Stimulated activated CD4-positive, alpha-beta T cell treated with anti-CD3 and anti-CD28 coated beads, Interleukin-2, amount 100 ng/mL, for 4 hours (primary cell): ENCODE data around the gene SRD5A3.

Experiments used
- DNase-seq: peaks from one replicate; pipeline ENCODE4 v3.0.0-alpha.2; 2020; ENCODE audit warnings: low read depth

Gene SRD5A3

DNA sequence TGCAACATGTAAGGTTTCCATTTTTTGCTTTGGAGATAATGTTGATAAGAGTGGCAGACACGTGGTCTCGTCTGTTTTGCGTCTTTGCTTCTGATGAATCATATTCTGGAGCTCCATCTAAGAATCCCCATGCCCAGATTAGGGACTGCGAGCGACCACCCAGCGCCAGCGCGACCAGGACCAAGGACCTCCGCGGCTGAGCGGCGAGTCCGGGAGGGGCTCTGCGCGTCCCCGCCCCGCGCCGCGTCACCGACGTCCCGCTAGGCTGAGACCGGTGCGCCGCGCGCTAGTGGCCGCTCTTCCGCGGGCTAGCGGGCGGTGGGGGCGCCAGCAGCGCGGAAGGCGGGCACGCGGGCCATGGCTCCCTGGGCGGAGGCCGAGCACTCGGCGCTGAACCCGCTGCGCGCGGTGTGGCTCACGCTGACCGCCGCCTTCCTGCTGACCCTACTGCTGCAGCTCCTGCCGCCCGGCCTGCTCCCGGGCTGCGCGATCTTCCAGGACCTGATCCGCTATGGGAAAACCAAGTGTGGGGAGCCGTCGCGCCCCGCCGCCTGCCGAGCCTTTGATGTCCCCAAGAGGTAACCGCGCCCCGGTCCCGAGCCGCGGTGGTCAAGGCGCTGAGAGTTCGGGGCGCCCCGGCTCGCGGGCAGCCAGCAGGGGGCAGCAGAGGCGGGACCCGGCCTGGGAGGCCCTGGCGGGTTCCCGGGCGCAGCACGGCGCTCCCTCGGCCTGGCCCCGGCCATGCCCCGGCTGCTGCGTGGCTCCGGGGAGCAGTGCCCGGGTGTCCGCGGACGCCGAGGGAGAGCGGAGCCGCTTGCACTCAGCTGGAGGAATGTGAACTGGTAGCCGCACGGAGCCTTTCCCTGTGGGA is at the start of gene SRD5A3:
Gene SRD5A3 (plus strand): TSS at position 263 of the 871 bp plus-strand sequence. CDS start 95 bp downstream, at position 358.
- peak; percentile 58 for DNase-seq

DNA sequence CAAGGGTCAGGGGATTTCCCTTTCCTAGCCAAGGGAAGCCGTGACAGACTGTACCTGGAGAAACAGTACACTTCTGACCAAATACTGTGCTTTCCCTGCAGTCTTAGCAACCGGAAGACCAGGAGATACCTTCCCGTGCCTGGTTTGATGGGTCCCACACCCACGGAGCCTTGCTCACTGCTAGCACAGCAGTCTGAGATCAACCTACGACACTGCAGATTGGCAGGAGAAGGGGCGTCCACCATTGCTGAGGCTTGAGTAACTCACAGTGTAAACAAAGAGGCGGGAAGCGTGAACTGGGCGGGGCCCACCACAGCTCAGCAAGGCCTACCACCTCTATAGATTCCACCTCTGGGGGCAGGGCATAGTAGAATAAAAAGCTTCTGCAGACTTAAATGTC is 48.7 kb upstream of the SRD5A3 start:
- DNase-seq, result no peak

DNA sequence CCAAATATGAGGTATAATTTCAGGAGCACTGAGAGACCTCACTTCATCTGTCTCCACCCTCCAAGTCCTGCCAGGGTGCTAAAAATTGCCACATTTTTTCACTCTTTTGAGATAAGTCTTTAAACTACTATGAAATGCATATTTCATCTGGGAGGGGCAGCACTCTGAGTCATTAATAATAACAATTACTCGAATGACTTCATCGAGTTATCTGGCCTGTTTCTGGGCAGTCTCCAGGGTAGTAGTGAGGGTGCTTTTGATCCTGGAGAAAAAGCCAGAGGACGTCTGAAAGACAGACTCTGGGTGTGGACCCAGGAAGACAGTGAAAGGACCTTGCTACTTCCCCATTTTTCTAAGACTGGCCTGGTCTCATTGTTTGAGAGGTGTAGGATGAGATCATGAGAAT is 42.3 kb upstream of the SRD5A3 start:
- no peak for DNase-seq

DNA sequence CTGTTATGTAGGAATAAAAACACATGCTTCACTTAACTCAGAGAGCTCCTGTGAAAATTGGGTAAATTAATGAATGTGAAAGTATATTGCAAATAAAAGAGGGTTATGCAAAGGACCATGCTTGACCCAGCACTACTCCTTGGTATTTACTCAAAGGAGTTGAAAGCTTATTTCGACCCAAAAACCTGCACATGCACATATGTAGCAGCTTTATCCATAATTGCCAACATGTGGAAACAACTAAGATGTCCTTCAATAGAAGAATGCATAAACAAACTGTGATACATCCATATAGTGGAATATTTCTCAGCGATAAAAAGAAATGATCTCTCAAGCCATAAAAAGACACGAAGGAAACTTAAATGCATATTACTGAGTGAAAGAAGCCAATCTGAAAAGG is 41.7 kb upstream of the SRD5A3 start:
- no peak for DNase-seq

DNA sequence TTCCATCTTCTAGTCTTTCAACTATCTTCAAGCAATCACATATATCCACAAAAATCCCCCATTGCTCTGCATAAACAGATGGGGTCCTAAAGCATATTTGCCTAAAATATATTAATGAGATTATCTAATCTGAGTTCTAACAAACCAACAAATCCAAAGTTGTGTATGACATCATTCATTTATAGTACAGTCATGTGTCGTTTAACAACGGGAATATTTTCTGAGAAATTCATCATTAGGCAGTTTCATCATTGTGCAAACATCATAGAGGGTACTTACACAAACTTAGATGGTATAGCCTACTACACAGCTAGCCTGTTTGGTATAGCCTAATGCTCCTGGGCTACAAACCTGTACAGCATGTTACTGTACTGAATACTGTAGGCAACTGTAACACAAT is 38.0 kb upstream of the SRD5A3 start:
- no peak for DNase-seq

DNA sequence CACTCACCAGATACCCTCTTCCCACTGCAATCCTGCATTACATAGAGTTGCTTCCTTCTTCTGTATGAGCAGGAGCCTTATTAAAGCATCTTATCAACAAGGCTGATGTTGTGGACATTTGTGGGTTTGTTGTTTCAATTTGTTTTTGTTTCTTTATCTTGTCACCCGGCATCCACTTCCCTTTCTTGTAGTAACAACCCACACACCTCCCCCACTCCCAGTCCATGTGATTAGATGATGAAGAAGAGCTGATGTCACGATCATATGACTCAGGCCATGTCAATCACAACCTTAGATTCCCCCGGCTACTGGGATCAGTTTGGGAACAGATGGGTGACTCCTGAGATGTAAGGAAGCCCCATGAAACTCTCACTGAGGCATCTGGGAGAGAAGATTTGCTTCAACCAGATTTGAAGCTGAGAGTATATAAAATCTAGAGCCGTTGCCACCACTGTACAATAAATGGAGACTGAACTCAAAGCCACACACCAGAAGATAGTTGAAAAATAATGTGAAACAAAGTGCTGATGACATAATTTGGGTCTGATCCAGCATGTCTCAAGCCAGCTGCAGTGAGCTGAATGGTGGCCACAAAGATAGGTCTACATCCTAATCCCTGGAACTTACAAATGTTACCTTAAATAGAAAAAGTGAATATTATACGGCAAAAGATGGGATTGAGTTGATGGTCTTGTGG is 34.1 kb upstream of the SRD5A3 start:
- no peak for DNase-seq

DNA sequence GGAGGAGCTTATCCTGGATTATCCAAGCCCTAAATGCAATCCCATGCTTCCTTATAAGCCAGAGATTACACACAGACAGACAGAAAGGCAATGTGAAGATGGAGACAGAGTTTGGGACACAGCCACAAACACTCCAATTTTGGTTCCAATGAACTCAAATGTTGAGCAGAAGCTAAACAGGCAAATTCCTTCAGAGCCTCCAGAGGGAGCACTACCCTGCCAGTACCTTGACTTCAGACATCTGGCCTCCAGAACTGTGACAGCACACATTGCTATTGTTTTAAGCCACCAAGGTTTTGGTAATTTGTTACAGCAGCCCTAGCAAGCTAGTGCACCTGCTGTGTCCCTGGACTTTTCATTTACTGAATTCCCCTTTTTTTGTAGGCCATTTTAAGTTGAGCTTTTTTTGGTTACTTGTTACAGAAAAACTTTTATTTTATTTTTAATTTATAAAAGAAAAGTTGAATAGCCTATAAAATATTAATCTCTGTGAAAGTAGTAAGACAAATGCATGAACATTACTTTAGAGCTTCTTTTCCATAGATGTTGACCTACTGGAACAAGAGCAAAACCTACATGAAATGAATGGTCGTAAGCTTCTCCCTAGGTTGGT is 33.4 kb upstream of the SRD5A3 start:
- peak; percentile 16 for DNase-seq

DNA sequence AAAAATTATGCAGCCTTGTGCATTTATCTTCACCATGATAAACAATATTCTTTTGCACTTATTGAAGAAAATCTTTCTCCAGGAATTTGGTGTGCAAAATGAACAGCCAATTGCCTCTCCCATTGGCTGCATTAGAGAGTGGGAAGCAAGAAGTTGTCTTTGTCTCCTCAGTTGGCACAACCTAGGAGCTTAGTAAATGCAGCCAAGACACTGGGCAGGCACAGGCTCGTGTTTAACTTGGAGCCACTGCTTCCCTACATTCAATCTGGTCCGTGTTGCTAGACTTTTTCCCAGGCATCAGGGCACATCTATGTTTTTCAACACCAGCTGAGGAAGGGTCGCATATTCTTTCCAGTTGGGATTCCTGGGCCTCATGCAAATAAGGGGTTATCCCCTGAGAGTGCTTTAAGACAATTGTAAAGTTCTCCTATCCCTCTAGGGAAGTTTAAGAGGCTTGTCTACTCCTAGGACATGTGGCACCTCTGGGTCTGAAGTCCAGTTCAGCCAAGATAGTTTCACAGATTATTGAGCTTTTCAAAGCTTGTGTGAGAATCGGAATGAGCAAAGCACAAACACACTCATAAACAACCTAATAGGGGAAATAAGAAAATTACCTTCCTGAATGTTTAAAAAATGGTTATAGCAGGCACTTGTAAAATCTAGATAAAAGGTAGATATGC is 31.8 kb upstream of the SRD5A3 start:
- no peak for DNase-seq

DNA sequence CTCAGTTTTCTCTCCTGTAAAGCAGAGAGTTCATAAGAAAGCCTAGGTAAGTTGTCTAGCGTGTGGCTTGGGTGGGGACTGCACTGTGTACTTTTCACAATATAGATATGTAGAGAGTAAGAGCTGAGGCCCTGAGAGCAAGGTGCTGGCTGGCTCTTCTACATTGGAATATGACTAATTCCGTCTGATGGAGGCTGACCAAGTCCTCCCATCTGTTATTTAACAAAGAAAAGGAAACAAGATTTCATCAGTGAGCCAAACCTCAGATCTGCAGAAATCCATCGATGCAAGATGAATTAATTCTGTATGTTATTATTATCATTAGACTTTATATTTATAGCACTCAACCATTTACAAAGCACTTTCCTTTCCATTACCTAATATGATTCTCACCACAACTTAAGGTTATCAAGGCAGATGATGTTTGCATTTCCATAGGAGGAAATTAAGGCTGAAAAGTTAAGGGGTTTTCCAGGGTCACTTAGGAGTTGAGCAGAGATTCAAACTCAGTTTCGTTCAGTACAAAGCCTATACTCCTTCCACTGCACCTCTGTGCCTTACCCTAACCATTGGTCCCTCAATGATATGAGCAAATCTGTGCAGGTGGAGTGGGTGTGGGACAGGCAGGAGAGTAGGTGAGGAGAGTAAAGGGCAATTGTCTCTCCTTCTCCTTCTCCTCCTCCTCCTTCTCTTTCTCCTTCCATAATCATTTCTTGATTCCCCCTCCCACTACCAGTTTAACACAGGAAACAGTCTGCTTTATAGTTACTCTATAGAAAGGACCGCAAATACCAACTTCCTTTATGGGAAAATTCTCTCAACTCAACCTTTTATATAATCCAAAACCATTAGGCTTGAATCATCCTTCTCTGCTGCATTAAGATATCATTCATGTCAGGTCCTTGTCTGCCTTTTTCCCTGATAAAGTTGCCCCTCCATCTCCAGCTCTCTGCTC is 27.6 kb upstream of the SRD5A3 start:
- DNase-seq, result no peak

DNA sequence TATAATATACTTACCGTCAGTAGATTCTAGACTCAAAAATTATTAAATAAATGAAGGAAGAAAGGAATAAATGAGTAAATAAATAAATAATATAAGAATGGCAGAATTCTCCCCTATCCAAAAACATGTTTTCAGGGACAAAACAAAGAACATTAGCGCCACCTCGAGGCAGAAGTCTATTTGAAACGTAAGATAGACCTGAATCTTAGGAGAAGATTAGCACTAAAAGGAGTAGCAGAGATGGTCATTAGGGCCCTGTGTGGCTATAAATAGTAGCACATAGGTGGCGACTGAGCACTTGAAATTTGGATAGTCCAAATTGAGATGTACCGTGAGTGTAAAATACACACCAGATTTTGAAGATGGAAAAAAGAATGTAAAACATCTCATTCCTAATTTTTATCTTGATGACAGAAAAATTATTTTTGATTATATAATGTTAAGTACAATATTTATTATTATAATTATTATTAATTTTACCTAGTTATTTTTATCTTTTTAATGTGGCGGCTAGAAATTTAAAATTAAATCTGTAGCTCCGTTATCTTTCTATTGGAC is 24.3 kb upstream of the SRD5A3 start:
- DNase-seq, result no peak

DNA sequence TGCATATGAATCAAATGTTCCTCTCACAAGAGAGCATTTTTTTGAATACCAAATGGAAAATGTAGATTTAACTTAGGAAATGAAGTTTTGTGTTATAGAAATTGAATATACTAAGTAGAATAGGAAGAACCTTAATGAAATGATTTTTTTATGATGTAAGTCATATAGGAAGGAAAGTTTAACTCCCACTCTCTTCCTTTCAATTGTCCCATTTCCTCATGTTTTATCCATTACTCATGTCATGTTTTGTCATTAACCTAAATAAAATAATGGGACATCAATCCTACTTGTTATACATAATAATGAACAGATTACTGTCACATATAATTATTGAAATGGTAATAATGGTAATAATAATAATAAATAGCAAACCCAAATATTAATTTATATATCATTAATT is 22.7 kb upstream of the SRD5A3 start:
- DNase-seq, result no peak

DNA sequence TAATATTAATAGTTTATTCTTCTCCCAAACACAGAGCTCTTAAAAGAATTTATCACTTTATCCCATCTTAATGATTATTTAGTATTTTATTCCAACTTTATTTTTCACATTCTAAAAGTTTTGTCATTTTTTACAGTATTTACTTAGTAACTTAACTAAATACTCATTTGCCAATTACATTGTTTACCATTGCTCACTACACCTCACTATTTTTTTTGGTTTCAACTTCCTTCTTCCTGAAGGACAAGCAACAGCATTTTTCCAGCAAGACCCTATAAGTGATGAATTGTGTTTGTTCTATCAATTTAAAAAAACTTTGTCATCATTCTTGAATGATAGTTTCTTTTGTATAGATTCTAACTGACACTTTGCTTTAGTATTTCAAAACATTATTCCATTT is 19.4 kb upstream of the SRD5A3 start:
- no peak for DNase-seq

DNA sequence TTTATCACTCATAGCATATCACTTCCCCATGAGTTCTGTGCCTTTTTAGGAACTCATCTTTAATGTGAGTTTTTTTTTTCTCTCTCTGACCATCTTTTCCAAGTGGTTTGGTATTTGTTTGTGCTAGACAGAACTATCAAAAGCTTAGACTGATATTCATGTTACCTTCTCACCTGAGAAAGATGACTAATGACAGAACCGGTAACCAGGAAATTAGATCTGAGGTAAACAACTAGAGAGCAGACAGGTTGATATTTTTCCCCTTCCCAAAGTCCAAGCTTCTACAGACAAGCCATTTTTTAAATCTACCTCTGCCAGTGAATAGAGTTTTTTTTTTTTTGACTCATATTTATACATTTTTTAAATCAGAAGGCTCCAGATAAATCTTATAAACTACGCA is 17.0 kb upstream of the SRD5A3 start:
- no peak for DNase-seq

DNA sequence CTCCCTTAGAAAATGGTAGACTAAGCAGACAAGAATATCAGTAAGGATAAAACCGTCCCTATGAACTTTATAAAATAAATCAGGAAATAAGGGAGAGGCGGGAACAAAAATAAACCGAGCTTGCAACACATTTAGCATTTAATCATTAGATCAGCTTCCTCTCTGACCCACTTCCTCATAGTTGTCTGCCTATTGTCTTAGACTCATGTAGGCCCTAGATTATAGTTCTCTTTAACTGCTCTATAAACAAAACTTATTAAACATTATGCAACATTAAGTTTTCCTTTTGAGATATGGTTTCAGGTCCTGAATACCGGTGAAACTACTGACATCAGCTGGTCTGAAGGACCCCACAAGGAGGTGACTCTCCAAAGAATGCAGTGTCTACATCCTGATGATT is 15.8 kb upstream of the SRD5A3 start:
- no peak for DNase-seq

DNA sequence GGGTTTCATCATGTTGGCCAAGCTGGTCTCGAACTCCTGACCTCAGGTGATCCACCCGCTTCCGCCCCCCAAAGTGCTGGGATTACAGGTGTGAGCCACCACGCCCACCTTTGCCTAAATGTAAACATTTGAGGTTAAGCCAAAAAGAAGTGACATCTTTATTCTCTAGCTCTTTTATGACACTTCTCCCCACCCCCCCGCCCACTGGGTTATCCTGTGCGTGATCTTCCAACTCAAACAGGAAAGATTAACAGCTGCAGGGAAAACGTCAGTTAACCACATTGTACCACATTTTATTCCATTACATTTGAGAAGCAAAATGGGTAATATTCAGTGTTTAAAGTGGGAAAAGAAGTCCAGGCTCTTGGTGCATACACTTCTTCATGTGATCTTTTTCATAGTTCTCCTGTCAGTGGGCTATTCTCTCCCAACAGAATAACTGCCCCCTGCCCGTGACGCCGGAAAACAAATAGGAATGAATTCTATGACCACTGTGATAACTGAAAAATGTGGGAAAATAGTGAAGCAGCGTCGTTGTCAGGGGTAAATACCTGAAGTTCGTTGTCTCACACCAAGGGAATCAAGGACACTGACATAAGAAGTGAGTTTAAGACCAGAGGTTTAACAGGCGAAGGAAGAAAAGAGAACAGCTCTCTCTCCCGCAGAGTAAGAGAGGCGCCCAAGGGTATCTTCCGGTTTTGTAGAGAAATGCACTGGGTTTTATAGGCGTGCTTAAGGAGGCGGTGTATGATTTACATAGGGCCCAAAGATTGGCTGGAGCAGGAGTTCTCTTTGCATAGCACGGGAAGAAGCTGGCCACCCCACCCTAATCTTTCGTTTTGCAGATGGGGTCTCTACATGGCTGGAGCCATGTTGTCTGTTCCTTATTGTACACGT is 9.7 kb upstream of the SRD5A3 start:
- no peak for DNase-seq

DNA sequence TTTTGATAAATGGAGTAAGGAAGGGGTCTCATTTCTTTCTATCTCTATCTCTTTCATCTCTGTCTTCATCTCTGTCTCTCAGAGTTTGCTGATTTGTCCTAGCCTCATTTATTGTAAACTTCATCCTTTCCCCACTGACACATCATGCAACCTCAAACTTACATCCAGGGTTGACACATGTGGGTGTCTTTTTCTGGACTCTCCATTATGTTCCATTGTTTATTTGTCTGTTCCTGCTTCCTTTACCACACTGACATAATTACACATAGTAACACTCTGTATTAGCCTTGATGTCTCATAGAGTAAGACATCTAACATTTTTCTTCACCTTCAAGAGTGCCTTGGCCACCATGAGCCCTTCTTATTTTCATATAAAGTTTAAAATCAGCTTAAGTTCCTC is 8.1 kb upstream of the SRD5A3 start:
- DNase-seq, result no peak

DNA sequence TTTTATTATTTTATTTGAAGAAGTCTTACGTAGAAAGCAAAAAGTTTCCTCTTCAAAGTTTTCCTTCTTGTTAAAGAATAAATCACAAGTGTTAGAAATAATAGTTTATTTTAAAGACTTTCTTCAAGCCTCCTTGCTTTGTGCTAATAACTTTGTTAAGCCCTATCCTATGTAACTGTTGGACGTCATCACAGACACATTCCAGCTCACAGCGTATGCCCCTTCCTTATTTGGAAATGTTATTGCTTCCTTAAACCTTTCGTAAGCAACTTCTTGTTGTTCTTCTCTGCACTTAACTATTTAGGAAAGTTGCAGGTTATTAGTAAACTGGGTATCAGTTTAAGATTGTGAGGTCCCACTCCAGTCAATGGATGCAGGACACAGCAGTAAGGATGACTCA is 7.6 kb upstream of the SRD5A3 start:
- no peak for DNase-seq

DNA sequence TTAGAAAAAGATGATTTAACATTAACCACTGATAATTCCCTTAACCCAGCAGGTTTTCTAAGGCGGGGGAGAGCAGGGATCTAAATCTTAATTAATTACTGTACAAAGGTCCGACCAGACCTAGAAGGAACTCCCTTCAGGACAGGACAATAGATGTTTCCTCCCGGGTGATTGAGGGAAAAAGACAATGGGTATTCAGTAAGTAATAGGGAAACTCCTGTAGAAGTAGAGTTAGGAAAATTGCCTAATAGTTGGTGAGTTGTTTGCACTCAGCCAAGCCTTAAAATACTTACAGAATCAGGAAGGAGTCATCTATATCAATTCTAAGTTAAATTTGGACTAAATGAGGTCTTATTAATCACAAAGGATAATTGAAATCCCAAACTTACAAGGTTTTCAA is 5.8 kb upstream of the SRD5A3 start:
- DNase-seq, result no peak

DNA sequence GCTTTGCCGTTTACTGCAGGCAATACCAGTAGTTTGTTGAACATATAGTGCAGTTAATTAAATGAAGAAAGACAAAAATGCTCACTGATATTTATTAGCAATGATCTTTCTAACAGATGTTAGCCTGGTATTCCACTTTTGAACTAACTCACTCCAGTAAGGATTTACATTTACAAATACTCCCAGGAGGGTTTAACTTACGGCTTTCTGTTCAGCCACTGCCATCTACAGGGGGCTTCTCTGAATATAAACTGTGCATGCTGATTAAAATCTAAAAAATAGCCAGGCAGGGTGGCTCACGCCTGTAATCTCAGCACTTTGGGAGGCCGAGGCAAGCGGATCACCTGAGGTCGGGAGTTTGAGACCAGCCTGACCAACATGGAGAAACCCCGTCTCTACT is 2.2 kb upstream of the SRD5A3 start:
- DNase-seq, result no peak

DNA sequence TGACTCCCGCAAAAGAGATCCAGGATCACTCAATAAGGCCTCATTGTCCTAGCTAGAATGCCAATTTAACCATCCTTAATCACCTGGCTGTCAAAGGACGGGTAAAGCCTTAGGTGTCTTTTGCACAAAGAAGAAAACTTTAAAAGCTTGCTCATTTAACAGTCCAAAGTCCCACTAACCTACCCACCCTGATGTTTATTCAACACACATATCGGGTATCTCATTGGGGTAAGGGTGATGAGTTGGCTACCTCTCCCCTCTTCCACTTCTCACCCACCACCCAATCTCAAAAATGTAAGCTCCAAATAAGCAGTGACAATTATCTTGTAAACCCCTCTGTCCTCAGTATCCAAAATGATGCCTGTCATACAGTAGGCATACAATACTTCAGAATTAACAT is 988 bp upstream of the SRD5A3 start:
- DNase-seq, result no peak
